NB4 (cell line): ENCODE measurements around the gene FBXW10.
"Not testable (repeated sequence)": the region's sequence is repeated elsewhere in the genome, so short reads cannot be mapped to it uniquely, and the experiment has no call there.

Experiments
- DNase-seq: peaks from one replicate; pipeline ENCODE4 v3.0.0; 2010; ENCODE audit warnings: low read depth
- H3K4me3 ChIP-seq: one replicate; pipeline ENCODE4 v1.5.1; 2011; ENCODE audit warnings: mild to moderate bottlenecking, low read depth, low read length, moderate library complexity
- MYC ChIP-seq: IDR thresholded peaks from 2 replicates; pipeline ENCODE4 v1.6.1; 2011; ENCODE audit warnings: low read depth, low read length
- POLR2A ChIP-seq: IDR thresholded peaks from 2 replicates; pipeline ENCODE4 v1.6.1; 2011; ENCODE audit warnings: mild to moderate bottlenecking; ENCODE audit not compliant: insufficient read length; ENCODE audit errors: extremely low read depth
- TF ChIP-seq, protein P1 (sequence below): IDR thresholded peaks from 2 replicates; pipeline ENCODE4 v1.6.1; 2011; ENCODE audit warnings: low read depth, low read length
- TF ChIP-seq, protein P2 (sequence below): IDR thresholded peaks from one replicate; pipeline ENCODE4 v1.5.1; 2012; ENCODE audit warnings: low read depth, low read length

Gene FBXW10

DNA sequence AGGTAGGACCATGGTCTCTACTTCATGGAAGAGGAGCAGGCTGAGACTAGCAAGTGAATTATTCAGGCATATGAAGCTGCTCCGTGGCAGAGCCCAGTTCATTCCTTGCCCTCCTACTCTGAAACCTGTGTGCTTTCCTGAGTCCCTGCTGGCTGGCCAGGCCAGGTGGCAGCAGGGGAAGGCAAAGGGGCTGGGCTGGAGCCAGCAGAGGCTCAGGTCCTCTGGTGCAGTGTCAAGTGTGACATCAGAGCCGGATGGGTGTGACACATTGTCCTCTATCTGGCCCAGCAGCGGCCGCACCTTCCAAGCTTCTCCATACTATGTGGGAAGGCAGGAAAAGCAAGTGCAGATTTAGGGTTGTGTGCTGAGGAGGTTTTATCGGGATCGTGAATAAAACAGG, 2.6 kb upstream of the FBXW10 start:
- not testable (repeated sequence) for H3K4me3 ChIP-seq, DNase-seq

DNA sequence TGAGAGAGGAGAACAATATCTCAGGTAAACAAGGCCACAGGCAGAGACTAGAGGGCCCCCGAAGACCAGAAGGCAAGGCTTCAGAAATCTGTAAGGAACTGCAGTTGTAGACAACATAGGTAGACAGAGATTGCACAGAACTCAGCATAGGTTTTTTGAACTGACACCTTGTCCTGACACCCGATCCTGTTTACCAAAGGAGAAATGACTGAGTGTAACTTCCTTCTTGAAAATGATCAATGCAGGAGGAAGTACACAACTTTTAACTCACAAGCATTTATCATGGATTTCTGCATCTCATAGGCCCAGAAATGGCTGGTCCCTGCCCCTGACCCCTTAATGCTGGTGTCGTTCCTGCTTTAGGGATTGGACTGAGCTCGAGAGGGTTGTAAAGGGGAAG, 872 bp downstream of the FBXW10 start:
- not testable (repeated sequence) for DNase-seq, H3K4me3 ChIP-seq

DNA sequence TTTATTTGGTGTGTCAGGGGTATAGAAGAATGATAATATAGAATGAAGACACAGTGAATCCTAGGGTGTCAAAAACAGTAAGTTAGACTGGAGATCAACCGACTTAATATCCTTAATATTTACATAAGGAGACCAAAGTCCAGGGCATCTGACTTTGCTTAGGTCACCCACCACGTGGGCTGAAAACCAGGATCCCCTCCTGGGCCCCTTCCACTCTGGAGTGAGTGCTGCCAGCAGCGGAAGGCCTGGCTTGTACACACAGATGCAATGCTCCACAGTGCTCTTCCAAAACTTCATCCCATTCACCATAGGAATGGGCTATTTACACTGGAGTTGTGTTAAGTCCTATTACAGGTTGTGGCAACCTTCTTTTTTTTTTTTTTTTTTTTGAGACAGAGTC, 2.7 kb downstream of the FBXW10 start:
- H3K4me3 ChIP-seq, DNase-seq: not testable (repeated sequence)

DNA sequence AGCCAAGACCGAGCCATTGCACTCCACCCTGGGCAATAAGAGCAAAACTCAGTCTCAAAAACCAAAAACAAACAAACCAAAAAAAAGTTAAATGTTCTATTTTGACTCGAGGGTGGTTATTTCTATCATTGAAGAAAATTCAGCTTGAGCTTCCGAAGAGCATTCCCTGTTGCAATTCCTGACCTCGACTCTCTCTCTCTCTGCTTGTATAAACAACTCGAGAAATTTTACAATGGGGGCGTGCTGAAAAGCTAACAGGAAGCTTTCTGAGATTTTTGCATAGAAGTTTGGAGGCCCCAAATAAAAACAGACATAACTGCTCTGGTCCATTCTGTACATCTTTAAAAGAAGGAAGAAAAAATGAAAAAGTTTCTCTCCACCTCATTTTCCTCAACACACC, 3.6 kb downstream of the FBXW10 start:
- not testable (repeated sequence) for DNase-seq, H3K4me3 ChIP-seq

DNA sequence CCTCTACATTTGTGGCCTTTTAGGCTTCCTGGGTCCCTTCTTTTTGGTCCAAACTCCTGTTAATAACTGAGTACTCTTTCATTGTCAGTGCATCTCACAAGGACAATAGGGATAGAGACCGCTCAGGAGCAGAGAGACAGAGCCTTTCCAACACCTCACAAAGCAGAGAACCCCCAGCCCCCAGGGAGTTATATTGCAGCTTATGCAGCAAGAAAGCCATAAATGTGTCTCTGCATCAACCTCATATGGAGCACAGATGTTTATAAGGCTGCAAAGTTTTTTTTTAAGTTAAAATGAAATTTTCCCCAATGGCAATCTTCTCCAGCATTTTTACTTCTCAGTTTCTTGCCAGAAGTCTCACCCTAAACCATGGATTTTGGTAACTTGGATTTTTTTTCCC, 6.4 kb downstream of the FBXW10 start:
- H3K4me3 ChIP-seq, DNase-seq: not testable (repeated sequence)

DNA sequence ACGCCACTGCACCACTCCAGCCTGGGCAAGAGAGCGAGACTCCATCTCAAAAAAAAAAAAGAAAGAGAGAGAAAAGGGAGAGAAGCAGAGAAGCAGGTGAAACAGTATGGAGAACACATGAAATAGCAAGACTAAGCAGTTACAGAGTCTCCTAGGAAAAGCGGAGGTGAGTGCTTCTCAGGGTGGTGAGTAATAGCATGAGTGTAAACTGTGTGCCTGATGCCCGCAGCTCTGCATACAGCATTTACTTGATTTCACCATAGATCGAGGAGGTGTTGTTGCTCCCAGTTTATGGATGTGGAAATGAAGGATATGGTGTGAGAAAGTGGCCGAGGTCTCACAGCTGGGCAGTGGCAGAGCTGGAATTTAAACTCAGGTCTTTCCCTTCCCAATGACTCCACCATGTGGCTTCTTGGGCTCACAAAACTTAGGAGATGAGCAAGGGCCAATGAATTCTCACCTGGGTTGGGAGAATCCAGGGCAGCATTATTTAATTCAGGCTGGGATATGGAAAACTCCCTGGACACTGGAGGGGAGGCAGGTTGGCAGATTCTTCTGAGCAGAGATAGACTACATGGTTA, 10.1 kb downstream of the FBXW10 start:
- DNase-seq, H3K4me3 ChIP-seq: not testable (repeated sequence)

DNA sequence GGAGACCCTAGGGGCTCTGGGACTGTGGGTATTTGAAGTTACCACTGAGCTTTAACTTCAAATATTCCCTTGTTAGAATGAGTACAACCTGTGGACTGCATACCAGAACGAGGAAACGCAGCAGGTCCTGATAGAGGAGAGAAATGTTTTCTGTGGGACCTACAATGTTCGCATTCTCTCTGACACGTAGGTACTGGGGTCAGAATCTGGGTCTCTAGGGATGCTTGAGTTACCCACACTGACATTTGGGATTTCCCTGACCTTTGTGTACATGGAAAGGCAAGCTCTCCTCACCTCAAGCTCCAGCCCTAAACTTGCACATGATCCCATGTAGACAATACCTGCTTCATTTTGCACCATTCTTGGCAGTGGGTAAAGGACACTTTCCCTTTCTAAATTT, 12.1 kb downstream of the FBXW10 start:
- DNase-seq, H3K4me3 ChIP-seq: not testable (repeated sequence)

DNA sequence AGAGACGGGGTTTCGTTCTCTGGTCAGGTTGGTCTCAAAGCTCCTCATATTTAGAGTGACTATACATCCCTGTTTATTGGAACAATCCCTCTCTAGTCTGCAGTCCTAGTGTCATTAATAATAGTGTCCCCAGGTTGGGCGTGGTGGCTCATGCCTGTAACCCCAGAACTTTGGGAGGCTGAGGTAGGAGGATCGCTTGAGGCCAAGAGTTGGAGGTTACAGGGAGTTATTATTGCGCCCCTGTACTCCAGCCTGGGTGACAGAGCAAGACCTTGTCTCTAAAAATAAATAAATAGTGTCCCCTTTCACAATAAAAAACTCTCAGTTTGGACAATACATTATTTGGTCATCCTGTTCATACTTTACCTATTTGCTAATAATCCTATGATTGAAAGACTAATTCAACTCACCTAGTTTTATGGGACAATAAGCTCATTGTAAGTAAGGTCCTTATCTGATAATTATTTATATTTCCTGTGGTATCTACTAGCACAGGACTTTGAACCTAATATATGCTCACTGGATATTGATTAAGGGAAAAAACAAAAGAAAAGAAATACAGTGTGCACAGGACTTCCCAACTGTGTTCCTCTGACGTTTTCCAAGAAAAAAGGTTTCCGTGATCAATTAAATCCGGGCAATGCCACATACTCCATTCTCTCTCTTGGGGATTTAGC, 13.7 kb downstream of the FBXW10 start:
- not testable (repeated sequence) for H3K4me3 ChIP-seq, DNase-seq

DNA sequence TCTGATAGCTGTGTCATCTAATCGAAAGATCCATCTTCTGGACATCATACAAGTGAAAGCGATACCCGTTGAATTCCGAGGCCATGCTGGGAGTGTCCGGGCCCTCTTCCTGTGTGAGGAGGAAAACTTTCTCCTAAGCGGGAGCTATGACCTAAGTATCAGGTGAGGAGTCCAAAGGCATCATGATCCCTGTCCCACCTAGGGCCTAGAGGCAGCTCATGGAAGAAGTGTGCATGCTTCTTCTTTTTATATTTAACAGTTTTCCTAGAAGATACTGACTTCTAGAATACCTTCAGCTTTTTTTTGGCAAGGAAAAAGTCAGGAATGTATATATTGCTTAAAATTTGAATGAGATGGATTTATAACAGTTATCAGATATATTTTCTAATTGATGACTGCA, 14.5 kb downstream of the FBXW10 start:
- not testable (repeated sequence) for H3K4me3 ChIP-seq, DNase-seq

DNA sequence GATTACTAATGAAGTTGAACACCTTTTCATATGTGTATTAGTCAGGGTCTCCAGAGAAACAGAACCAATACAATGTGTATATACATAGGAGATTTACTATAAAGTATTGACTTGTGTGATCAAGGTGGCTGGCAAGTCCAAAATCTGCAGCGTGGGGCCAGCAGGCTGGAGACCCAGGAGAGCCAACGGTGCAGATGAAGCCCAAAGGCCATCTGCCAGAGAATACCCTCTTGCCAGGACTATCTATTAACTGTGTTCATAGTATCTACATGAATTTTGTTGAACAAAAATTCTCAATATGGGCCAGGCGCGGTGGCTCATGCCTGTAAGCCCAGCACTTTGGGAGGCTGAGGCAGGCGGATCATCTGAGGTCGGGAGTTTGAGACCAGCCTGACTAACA, 16.4 kb downstream of the FBXW10 start:
- not testable (repeated sequence) for H3K4me3 ChIP-seq, DNase-seq

DNA sequence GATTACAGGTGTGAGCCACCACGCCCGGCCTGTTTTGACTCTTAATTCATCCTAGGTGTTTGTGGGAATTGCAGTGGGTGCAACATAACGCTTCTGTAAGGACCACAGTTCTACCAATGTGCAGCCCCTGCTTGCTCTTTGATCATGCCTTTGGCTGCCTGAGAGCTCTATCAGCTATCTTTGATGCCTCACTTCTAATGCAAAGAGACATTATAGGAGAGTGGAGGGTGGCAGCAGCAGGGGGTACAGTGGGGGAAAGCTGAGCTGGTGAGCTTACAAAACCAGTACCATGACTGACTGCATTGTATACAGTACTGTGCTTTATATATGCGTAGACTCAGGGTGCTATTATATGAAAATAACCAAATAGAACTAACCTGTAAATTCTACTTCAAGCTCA, 26.7 kb downstream of the FBXW10 start:
- not testable (repeated sequence) for H3K4me3 ChIP-seq, DNase-seq

DNA sequence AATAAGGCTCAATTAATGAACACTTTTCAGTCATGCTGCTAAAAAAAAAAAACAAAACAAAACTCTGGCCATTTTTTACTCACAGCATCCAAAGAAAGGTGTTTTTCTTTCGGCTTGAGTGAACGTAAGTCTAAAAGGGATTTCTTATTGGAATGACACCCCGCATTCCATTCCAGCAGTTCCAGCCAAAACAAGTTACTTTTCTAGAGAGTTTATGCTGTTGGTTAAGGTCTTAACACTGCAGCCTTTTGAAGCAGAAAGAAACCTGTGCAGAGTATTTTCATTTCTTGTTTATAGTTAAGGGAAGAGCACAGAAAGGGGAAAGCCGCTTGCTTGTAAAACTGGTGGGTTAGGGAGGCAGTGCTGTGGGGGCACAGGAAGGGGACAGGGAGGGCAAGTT, 27.2 kb downstream of the FBXW10 start:
- H3K4me3 ChIP-seq, DNase-seq: not testable (repeated sequence)

DNA sequence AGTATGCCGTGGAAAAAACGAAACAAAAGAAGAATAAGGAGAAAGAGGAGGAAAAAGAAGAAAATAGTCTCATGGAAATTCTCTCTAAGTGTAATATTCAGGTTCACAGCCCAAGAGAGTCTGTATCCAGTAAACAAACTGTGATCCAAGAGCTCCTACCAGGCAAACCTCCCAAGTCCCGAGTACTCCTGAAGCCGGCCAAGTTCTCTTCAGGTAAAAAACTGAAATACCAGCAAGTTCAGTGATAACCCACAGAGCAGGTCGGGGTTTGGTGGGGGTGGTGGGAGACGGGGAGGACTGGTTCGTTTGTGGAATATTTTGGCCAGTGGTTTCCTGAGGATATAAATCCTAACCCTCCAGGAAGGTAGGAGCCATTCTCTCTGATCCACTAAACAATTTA, 28.6 kb downstream of the FBXW10 start:
- DNase-seq: no peak
- TF ChIP-seq, protein P1, sequence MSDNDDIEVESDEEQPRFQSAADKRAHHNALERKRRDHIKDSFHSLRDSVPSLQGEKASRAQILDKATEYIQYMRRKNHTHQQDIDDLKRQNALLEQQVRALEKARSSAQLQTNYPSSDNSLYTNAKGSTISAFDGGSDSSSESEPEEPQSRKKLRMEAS: no peak
- TF ChIP-seq POLR2A: no peak
- no peak for TF ChIP-seq MYC
- TF ChIP-seq, protein P2, sequence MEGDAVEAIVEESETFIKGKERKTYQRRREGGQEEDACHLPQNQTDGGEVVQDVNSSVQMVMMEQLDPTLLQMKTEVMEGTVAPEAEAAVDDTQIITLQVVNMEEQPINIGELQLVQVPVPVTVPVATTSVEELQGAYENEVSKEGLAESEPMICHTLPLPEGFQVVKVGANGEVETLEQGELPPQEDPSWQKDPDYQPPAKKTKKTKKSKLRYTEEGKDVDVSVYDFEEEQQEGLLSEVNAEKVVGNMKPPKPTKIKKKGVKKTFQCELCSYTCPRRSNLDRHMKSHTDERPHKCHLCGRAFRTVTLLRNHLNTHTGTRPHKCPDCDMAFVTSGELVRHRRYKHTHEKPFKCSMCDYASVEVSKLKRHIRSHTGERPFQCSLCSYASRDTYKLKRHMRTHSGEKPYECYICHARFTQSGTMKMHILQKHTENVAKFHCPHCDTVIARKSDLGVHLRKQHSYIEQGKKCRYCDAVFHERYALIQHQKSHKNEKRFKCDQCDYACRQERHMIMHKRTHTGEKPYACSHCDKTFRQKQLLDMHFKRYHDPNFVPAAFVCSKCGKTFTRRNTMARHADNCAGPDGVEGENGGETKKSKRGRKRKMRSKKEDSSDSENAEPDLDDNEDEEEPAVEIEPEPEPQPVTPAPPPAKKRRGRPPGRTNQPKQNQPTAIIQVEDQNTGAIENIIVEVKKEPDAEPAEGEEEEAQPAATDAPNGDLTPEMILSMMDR: no peak
- no peak overlapping the region for H3K4me3 ChIP-seq
